HFF-Myc (cell line): Measurements from ENCODE around the gene OXA1L.
"Not testable (repeated sequence)": the region's sequence is repeated elsewhere in the genome, so short reads cannot be mapped to it uniquely, and the experiment has no call there.

Experiments used
- DNase-seq: peaks from one replicate; pipeline ENCODE4 v3.0.0-alpha.2; 2011; ENCODE audit warnings: low read depth; ENCODE audit errors: extremely low read depth
- H3K4me3 ChIP-seq: replicated peaks from 2 replicates; pipeline ENCODE4 v1.5.1; 2011; ENCODE audit warnings: low read depth, mild to moderate bottlenecking, control low read depth, low read length
- CTCF ChIP-seq: IDR thresholded peaks from 2 replicates; pipeline ENCODE4 v1.5.1; 2012; ENCODE audit warnings: mild to moderate bottlenecking, low read depth, low read length, control low read depth; ENCODE audit errors: missing control alignments

The OXA1L gene

GRCh38 chr14:22733829-22734228 lies 32.7 kb upstream of the OXA1L start:
- no peak for TF ChIP-seq CTCF
- no peak for DNase-seq
- no peak overlapping the region for H3K4me3 ChIP-seq

- no peak for TF ChIP-seq CTCF
- H3K4me3 ChIP-seq: no peak overlapping the region
- DNase-seq: no peak
Observed at GRCh38 chr14:22735096-22735495, 31.4 kb upstream of the OXA1L start.

- DNase-seq, H3K4me3 ChIP-seq: not testable (repeated sequence)
Observed at GRCh38 chr14:22736384-22736783, 30.1 kb upstream of the OXA1L start.

- no peak overlapping the region for H3K4me3 ChIP-seq
- DNase-seq: no peak
- TF ChIP-seq CTCF: no peak
Observed at GRCh38 chr14:22737052-22737451, 29.4 kb upstream of the OXA1L start.

- no peak overlapping the region for H3K4me3 ChIP-seq
- TF ChIP-seq CTCF: no peak
Observed at GRCh38 chr14:22739423-22739822, 27.1 kb upstream of the OXA1L start.

GRCh38 chr14:22740020-22740419 lies 26.5 kb upstream of the OXA1L start:
- no peak for DNase-seq
- TF ChIP-seq CTCF: no peak
- H3K4me3 ChIP-seq: no peak overlapping the region

More at GRCh38 chr14:22739423-22739822, 27.1 kb upstream of the OXA1L start:
- no peak for DNase-seq

- no peak overlapping the region for H3K4me3 ChIP-seq
- no peak for DNase-seq
- TF ChIP-seq CTCF: no peak
Observed at GRCh38 chr14:22747769-22748168, 18.7 kb upstream of the OXA1L start.

GRCh38 chr14:22748206-22748605 lies 18.3 kb upstream of the OXA1L start:
- no peak for TF ChIP-seq CTCF
- no peak overlapping the region for H3K4me3 ChIP-seq

More at GRCh38 chr14:22748206-22748605, 18.3 kb upstream of the OXA1L start:
- DNase-seq: no peak
